Activated B cell treated with CpG ODN at 0.5 μM for 24 hours (primary cell): ENCODE results near the gene SLTM. TPM values are rescaled to one million over a fixed set of nuclear protein-coding genes. Genes with fewer than 3 reads are reported as not detected.

Experiments used
- ATAC-seq: fragments of 200-7000 bp; cut with Tn5 transposase; one replicate; pipeline ENCODE4 v1.10.0; 2021; ENCODE audit warnings: low read depth, mild to moderate bottlenecking, moderate library complexity
- CTCF ChIA-PET: fragments of 350-600 bp; sonication (Branson Sonifier 250); formaldehyde crosslinking; loops from one replicate; lab custom pipeline; 2021; ENCODE audit warnings: antibody characterized with exemption; lab: Charles Lee
- POLR2A ChIA-PET: fragments of 350-600 bp; sonication (Branson Sonifier 250); formaldehyde crosslinking; loops from one replicate; lab custom pipeline; 2021; ENCODE audit warnings: antibody characterized with exemption; lab: Charles Lee
- DNase-seq: peaks from one replicate; pipeline ENCODE4 v3.0.0; 2022
- H3K27ac Mint-ChIP-seq: one replicate; pipeline ENCODE4 v1.8.0; 2020; ENCODE audit warnings: mixed read lengths
- H3K27me3 Mint-ChIP-seq: one replicate; pipeline ENCODE4 v1.8.0; 2021; ENCODE audit warnings: mixed read lengths
- H3K36me3 Mint-ChIP-seq: one replicate; pipeline ENCODE4 v1.8.0; 2021; ENCODE audit warnings: low read depth, mixed read lengths
- H3K4me1 Mint-ChIP-seq: one replicate; pipeline ENCODE4 v1.8.0; 2021; ENCODE audit warnings: mixed read lengths
- H3K4me3 Mint-ChIP-seq: one replicate; pipeline ENCODE4 v1.8.0; 2020; ENCODE audit warnings: mild to moderate bottlenecking, mixed read lengths
- H3K9me3 Mint-ChIP-seq: one replicate; pipeline ENCODE4 v1.8.0; 2020; ENCODE audit warnings: mixed read lengths
- CTCF ChIP-seq: fragments of 200-600 bp; IDR thresholded peaks from one replicate; pipeline ENCODE4 v1.8.0; 2022; ENCODE audit warnings: antibody characterized with exemption, mild to moderate bottlenecking
- intact Hi-C: fragments of 100-400 bp; cut with micrococcal nuclease; formaldehyde crosslinking; loops from one replicate; pipeline ENCODE4 v1.15.1; 2024
- total RNA-seq: library from RNA; stranded (reverse); gene quantifications from 2 replicates; pipeline ENCODE4 v1.2.3, GENCODE V29; 2022

SLTM gene
- total RNA-seq, 1 donor from 2014 or later, result 159 TPM

GRCh38 chr15:58934521-58934920, 1.0 kb upstream of the SLTM start:
- H3K9me3 Mint-ChIP-seq, result no peaks in the 10 kb centered on the region
- H3K27ac Mint-ChIP-seq, result peak overlapping the region; percentile 98
- H3K36me3 Mint-ChIP-seq, result peaks cover 14% of the 10 kb centered on the region
- peaks cover 29% of the 10 kb centered on the region for H3K4me1 Mint-ChIP-seq
- CTCF ChIA-PET, result interaction anchor here (1.0 to 1.1 kb wide), 2 partner anchors 45 to 567 kb away, joined by 3 read pairs; no protein-coding TSS in a partner anchor
- DNase-seq (no peak), ATAC-seq (no peak)
- intact Hi-C loops, result loop anchor here (5.0 kb wide), 2 partner anchors 313 to 1543 kb away; partner anchors contain the start of gene ICE2
- no peak for TF ChIP-seq CTCF
- peak overlapping the region; percentile 99 for H3K4me3 Mint-ChIP-seq
- POLR2A ChIA-PET, result interaction anchor here (1.4 to 3.1 kb wide), 3 partner anchors 164 to 583 kb away, joined by 3 to 15 read pairs (median 3); partner anchors contain the start of genes ADAM10 and MINDY2
- H3K27me3 Mint-ChIP-seq, result no peaks in the 10 kb centered on the region

GRCh38 chr15:58934114-58934447, 602 bp upstream of the SLTM start:
- Mint-ChIP-seq H3K9me3 (no peaks in the 10 kb centered on the region), H3K4me3 (peak overlapping the region; percentile 99), H3K4me1 (peaks cover 29% of the 10 kb centered on the region), H3K36me3 (peaks cover 15% of the 10 kb centered on the region), H3K27ac (peak overlapping the region; percentile 98), H3K27me3 (no peaks in the 10 kb centered on the region)
- TF ChIP-seq CTCF, result no peak
- no peak for ATAC-seq
- ChIA-PET POLR2A (interaction anchor here (1.4 to 3.1 kb wide), 3 partner anchors 163 to 583 kb away, joined by 3 to 15 read pairs (median 3); partner anchors contain the start of genes ADAM10 and MINDY2), CTCF (interaction anchor here (1.0 to 1.1 kb wide), 2 partner anchors 46 to 567 kb away, joined by 3 read pairs; no protein-coding TSS in a partner anchor)
- DNase-seq, result no peak
- intact Hi-C loops, result loop anchor here (5.0 kb wide), 2 partner anchors 313 to 1543 kb away; partner anchors contain the start of gene ICE2

GRCh38 chr15:58932710-58933280, 684 bp downstream of the SLTM start:
- POLR2A ChIA-PET, result interaction anchor here (0.7 to 3.1 kb wide), 5 partner anchors 47 to 1226 kb away, joined by 3 to 15 read pairs (median 3); partner anchors contain the start of genes GTF2A2, MINDY2 and POLR2M
- CTCF ChIA-PET, result no interaction called here
- intact Hi-C loops, result loop anchor here (1.0 to 5.0 kb wide), 10 partner anchors 47 to 1545 kb away; partner anchors contain the start of genes BNIP2, CCNB2, GTF2A2 and ICE2
- DNase-seq (no peak), ATAC-seq (no peak)
- Mint-ChIP-seq H3K27ac (peak overlapping the region; percentile 88), H3K4me1 (peaks cover 29% of the 10 kb centered on the region), H3K4me3 (peak overlapping the region; percentile 99), H3K27me3 (no peaks in the 10 kb centered on the region), H3K9me3 (no peaks in the 10 kb centered on the region), H3K36me3 (peaks cover 25% of the 10 kb centered on the region)
- no peak for TF ChIP-seq CTCF

- peak overlapping the region; percentile 88 for H3K4me3 Mint-ChIP-seq
- DNase-seq, result no peak
- H3K27ac Mint-ChIP-seq, result peak overlapping the region; percentile 88
- no peaks in the 10 kb centered on the region for H3K27me3 Mint-ChIP-seq
- TF ChIP-seq CTCF, result no peak
- peaks cover 32% of the 10 kb centered on the region for H3K36me3 Mint-ChIP-seq
- CTCF ChIA-PET, result interaction anchor here (1.2 kb wide), 1 partner anchor 601 kb away, joined by 4 read pairs; no protein-coding TSS in a partner anchor
- ATAC-seq, result no peak
- intact Hi-C loops, result loop anchor here (2.0 to 5.0 kb wide), 3 partner anchors 315 to 1545 kb away; partner anchors contain the start of genes GTF2A2 and ICE2
- H3K4me1 Mint-ChIP-seq, result peaks cover 29% of the 10 kb centered on the region
- H3K9me3 Mint-ChIP-seq, result no peaks in the 10 kb centered on the region
- POLR2A ChIA-PET, result interaction anchor here (0.7 to 3.1 kb wide), 5 partner anchors 9 to 1225 kb away, joined by 3 to 15 read pairs (median 3); partner anchors contain the start of genes GTF2A2, MINDY2 and POLR2M
Measured at GRCh38 chr15:58931987-58932588, 1.4 kb downstream of the SLTM start.
